Colon (tissue), 2 donors: ENCODE results near the gene LRRC8A.
"Not testable (repeated sequence)": the region's sequence is repeated elsewhere in the genome, so short reads cannot be mapped to it uniquely, and the experiment has no call there.

Experiments used
- FAIRE-seq: peaks from 2 replicates; lab custom pipeline; 2012; peaks lifted over from hg19 to GRCh38; lab: Jason Lieb, UNC
- donor health status: control.
- donor health status: control.

LRRC8A gene

DNA sequence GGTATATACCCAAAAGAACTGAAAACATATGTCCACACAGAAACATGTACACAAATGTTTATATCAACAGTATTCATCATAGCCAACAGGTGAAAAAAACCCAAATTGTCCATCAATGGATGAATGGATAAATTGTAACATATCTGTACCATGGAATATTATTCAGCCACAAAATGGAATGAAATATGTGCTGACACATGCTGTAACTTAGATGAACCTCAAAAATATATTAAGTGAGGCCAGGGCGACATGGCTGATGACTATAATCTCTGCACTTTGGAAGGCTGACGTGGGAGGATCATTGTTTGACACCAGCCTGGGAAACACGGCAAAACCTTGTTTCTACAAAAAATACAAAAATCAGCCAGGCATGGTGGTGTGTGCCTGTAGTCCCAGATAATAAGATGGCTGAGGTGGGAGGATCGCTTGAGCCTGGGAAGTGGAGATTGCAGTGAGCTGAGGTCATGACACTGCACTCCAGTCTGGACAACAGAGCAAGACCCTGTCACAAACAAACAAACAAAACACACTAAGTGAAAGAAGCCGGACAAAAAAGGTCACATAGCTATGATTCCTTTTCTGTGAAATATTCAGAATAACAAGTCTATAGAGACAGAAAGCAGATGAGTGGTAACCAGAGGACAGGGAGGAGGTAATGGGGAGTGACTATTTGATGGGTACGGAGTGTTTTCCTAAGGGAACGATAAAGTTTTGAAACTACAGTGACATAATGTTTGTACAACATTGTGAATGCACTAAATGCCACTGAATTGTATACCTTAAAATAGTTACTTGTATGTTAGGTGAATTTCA, 11.6 kb upstream of the LRRC8A start:
- FAIRE-seq, result no peak

DNA sequence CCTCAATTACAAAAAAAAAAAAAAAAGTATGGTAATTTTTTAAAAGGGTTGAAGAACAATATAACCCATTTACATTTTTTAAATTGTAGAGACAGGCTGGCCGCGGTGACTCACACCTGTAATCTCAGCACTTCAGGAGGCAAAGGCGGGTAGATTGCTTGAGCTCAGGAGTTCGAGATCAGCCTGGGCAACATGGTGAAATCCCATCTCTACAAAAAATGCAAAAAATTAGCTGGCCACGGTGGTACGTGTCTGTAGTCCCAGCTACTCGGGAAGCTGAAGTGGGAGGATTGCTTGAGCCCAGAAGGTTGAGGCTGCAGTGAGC, 11.0 kb upstream of the LRRC8A start:
- not testable (repeated sequence) for FAIRE-seq

DNA sequence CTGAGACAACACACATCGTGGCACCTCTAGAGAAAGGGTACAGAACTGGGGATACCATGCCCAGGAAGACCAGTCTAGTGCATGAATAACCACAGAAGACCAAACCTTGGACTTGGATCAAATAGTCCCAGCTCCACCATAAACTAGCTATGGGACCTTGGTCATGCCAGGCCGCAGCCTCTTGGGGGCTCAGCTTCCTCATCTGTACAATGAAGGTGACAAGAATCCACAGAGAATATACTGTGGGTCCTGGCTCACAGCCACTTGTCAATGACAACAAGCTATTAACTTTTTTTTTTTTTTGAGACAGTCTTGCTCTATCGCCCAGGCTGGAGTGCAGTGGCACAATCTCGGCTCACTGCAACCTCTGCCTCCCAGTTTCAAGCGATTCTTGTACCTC, 4.1 kb upstream of the LRRC8A start:
- FAIRE-seq, result no peak

DNA sequence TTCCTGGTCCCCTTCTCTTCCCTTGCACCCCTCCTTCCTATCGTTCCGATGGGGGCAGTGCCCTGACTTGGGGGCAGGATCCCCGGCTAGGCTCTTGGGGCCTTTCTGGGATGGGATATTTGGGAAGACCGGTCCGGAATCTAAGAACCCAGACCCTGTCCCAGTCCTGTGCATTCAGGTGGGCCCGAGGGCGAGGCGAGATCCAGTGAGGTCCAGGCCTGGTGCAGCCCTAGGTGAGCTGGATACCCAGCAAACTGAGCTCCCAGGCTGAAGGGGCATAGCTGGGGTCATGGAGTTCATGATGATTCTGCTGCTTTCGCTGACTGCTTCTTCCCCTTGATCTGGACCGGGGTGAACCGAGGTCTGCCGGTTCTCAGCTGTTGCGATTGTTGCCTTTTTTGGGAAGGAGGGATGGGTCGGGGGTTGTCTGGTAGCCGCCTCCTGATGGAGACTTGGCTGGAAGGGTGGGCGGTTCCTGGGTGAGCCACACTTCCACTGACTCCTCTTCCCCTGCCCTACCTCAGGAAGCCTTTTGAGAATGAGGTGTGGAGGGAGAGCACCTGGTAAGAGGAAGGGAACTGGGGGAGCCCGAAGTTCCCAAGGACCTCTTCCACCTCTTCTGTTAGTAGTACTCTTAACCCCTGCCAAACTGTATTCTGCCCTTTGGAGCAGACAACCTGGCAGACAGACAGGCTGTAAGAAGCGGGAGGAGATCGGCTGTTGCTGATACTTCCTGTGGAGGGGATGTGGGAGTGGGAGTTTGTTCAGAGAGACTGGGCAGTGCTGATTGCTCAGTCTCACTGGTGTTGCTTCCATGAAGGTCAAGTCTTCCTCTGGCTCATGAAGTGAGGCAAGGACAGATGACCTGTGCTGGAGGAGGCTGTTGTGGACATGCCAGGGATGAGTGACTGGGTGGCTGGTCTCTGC, 1.0 kb downstream of the LRRC8A start:
- FAIRE-seq, result no peak

DNA sequence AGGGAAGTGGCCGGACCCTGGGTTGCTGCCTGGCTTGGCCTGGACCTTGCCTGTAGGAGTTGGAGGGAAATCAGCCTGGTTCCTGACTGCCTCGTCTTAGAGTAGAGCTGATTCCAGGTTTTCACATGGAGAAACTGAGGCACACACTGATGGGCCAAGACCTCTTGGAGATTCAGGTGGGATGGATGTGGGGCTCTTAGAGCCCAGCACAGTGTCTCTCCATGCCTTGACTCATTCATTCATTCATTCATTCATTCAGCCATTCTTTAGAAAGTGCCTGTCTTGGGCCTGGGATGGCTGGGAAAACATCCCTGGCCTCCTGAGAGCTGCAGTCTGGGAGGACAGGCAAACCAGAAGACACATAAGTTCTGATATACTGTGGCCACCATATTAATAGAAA, 2.2 kb downstream of the LRRC8A start:
- FAIRE-seq, result no peak

DNA sequence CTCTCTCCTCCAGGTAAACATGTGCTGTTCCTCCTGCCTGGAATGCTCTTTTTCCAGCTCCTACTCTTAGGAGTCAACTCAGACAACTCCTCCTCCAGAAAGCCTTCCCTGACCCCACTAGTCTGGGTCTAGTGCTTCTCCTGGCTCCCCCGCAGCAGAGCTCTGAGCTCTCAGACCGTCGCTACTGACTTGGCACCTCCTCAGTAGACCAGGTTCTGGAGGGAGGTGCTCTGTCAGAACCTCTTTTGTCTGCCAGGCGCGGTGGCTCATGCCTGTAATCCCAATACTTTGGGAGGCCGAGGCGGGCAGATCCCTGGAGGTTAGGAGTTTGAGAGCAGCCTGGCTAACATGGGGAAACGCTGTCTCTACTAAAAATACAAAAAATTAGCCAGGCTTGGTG, 3.4 kb downstream of the LRRC8A start:
- no peak for FAIRE-seq

DNA sequence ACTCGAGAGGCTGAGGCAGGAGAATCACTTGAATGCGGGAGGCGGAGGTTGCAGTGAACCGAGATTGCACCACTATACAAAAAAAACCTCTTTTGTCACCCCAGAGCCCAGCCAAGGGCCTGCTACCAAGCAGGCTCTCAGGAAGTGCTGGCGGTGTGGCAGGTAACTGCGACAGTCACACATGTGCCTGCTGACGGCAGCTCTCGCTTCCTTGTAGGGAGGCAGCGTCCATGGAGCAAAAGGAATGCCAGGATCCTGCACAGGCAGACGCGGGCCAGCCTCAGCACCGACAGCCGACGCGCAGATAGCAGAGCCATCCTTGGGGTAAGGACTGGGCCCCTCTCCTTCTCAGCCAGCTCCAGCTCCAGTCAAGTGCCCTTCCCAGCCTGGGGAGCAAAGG, 3.9 kb downstream of the LRRC8A start:
- FAIRE-seq, result no peak

DNA sequence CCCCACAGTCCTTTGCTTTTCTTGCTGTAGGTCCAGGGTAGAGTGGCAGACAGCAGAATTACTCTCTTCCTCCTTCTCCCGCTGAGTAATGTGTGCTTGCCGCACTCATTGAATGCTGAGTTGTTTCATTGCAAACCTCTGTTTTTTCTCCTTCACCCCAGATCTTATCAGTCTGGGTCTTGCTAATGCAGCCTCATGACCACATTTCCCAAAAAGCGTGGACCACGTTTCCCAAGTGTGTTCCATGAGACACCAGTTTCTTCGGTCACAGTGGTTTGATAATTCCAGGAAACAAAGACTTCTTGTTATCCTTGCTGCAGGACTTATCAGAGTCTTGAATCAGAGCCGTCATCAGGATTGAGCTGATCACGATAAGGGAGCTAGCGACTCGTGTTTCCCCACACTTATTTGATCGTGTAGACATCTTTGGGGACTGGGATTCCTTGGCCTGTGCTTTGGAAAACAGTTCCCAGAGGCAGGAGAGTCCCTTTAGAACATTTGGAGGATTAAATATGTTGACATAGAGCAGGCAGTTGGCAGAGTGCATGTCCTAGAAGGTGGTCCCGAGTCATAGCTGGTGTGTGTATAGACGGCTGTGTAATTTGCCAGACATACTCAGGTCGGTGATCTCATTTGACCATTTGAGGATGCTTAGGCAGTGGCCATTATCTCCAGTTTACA, 4.4 kb downstream of the LRRC8A start:
- FAIRE-seq, result no peak

DNA sequence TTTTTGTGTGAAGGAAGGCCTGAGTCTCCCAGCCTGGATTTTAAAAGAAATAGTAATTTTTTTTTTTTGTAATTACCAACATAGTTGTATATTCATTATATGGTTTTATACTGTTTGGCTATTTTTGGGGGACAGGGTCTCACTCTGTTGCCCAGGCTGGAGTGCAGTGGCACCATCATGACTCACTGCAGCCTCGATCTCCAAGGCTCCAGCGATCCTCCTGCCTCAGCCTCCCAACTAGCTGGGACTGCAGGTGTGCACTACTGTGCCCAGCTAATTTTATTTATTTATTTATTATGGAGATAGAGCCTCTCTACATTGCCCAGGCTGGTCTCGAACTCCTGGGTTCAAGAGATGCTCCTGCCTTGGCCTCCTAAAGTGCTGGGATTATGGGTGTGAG, 5.1 kb downstream of the LRRC8A start:
- FAIRE-seq, result no peak

DNA sequence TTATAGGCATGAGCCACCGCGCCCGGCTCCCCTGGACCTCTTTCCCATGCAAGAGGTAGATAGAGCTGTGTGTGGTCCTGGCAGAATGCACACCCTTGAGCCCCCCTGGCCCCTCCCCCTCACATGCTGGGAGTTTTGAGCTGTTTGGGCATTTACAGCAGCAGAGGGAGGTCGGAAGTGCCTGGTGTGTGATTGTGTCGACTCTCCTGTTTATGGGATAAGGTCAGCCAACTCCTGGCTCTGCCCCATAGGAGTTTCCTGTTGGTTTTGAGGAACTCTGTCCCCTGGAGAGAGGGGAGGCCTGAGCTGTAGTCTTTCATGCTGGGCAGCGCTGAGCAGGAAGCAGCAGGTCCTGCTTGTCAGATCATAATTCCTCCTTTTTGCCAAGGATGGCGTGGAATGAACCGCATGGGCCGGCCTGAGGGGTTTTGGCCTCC, 6.0 kb downstream of the LRRC8A start:
- no peak for FAIRE-seq

DNA sequence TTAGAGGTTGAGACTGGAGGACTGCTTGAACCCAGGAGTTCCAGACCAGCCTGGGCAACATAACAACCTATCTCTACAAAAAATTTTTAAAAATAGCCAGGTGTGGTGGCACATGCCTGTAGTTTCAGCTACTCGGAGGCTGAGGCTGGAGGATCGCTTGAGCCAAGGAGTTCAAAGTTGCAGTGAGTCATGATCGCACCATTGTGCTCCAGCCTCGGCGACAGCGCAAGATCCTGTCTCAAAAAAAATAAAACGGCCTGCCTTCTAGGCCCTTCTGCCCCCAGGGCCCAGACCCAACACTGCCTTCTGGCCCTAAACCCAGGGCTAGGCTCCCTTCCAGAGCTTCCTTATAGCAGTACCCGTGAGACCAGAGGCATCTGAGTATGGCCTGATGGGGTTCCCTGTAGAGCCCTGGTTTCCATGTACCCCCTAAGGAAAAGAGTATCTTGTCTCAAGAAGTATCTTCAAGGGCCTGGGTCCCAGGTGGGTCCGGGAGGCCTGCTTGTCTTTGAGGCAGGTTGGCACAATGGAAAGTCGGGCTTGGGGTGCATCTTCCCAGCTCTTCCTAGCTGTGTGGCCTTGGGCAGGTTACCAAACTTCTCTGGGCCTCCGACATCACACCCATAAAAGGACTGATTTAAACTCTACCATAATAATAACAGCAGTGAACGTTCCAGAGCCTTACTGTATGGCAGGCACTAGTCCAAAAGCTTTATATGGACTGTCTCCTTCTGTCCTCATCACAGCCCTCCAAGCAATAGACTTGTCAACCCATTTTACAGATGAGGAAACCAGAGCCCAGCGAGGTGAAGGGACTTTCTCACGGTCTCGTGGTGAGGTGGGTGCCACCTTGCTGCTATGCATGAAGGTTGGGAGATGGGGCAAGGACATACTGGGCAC, 9.6 kb downstream of the LRRC8A start:
- no peak for FAIRE-seq

DNA sequence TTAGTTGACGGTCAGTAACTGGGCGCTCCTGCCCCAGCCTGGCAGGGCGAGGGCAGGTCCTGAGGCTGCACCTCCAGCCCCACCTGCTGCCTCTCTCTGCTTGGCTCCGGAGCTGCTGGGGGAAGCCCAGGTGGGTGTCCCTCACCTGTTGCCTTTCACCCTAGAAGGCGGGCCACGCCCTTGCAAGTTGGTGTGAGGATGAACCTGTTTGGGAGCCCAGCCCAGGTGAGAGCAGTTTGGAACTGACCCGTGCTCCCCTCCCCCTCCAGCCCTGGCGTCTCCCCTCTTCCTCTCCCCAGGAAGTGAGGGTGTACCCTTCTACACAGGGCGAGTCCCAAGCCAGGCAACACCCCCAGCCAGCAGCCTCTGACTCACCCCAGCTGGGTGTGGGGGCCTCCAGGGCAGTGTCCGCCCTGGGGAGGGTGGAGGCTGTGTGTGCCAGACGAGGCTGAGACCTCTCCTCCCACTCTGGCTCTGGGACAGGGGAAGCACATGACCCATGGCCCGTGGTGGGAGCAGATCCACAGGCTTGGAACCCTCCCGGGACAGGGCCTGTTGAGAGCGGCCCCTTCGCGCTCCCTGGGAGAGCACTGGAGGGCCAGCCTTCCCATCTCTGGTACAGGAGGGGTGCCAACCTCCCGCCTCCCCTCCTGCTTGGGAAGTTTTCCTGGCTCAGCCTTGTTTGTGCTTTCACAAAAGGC, 10.4 kb downstream of the LRRC8A start:
- FAIRE-seq, result no peak

DNA sequence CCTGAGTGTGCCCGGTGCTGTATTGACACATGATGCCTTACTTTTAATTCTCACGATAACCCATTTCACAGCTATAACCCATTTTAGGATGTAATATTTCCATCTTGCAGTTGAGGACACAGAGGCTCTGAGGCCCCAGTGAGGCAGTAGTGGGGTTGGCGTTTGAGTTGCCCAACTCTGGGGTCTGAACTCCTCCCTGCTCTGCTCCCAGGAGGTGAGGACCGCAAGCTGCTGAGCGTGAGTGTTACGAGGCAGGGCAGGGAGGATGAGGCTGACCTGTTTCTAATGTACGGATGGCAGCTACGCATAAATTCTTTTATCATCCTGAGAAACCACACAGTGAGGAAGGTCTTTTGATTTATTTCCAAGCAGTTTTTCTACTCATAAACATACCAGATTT, 11.4 kb downstream of the LRRC8A start:
- FAIRE-seq, result no peak

DNA sequence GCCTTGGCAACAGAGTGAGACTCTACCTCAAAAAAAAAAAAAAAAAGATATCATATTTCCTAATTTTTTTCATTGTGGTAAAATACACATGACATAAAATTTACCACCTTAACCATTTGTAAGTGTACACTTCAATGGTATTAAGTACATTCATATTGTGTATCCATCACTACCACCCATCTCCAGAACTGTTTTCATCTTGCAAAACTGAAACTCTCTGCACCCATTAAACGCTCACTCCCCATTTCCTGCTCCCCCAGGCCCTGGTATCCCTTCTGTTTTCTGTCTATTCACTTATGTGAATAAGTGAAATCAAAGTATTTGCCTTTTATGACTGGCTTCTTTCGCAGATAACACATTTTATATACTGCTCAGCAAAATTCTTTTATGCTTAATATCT, 12.8 kb downstream of the LRRC8A start:
- no peak for FAIRE-seq

DNA sequence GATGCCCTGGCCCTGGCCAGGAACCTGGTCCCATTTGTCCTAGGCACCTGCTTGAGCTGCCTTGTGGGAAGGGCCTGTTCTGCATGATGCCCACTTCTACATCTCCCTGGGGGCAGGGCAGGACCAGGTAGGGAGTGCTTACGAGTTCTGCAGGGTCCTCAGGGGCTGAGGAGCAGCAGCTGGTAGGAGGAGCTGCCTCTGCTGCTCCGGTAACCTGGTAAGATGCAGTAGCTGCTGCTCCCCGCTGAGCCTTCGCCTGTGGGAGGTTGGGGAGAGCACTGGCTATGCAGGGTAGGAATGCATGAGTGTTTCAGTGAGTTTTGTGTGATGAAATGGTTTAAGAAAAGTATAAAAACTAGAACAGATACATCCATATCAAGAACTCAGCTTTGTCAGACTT, 13.6 kb downstream of the LRRC8A start:
- FAIRE-seq, result no peak

DNA sequence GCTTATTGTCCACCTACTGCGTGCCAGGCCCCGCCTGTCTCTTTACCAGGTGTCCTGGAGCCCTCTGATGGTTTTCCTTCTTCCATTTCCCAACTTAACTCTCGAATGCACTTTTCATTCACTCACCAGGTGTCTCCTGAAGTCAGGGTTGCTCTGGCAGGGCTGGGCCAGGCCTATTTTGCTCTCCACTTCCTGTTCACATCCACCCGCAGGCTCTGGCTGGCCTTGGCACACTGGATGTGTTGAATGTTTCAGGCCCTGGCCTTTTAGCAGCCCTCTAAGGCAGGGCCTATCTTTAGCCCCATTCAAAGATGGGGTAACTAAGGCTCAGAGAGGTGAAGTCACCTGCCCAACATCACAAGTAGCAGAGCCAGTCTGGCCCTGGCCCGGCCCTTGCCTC, 16.4 kb downstream of the LRRC8A start:
- FAIRE-seq, result no peak

DNA sequence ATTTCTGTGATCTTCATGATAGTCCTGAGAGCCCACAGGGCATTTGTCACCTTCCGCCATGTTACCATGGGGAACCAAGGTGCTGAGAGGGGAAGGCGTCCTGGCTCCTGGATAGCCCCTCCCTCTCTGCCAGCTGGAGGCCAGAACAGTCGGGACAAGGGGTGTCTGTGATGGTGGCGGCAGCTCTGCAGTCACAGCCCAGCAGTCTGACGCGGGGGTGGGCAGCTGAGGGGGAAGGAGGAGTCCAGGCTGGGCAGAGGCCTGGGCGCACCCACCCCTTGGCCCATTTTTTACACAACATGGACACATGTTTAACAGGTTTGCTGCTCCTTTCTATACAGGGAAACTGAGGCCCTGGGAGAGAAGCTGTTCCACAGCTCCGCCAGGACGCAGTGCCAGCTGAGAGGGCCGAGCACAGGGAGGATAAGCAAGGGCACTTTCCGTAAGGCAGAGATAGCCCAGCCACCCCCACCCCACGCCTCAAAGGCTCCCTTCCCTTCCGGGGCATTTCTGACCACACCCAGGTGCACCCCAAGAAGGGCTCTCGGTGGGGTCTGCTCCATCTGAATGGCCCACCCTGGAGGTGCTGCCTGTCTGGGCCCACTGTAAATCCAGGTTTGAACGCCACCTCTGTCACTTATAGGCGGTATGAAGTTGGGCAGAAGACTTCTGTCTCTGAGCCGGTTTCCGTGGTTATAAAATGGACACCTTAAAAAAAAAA, 17.1 kb downstream of the LRRC8A start:
- no peak for FAIRE-seq

DNA sequence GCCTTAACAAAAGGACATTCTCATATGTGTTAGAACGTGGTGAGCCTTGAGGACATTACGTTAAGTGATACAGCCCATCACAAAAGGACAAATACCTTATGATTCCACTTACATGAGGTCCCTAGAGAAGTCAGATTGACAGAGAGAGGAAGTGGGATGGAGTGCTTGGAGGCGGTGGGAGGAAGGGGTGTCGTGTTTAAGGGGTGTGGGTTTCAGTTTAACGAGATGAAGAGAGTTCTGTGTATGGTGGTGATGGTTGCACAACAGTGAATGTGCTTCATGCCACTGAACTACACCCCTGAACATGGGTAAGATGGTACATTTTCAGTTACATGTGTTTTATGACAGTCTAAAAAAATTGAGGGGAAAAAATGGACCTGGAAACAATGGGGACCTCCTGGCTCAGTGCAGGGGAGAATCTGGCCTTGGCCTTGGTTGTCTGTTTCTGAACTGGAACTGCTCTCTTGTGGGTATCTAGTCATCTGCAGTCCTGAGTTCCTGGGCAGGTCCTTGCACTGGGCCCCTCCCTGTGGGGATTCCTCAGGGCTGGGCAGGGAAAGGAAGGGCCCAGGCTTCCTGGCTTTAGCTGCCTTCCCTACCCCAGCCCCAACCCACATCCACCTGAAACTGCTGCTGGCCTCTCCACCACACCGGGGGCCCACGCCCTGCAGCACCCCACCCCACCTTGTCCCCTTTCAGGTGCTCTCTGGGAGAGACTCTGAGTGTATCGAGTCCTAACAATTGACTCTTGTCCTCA, 17.8 kb downstream of the LRRC8A start:
- FAIRE-seq, result no peak

DNA sequence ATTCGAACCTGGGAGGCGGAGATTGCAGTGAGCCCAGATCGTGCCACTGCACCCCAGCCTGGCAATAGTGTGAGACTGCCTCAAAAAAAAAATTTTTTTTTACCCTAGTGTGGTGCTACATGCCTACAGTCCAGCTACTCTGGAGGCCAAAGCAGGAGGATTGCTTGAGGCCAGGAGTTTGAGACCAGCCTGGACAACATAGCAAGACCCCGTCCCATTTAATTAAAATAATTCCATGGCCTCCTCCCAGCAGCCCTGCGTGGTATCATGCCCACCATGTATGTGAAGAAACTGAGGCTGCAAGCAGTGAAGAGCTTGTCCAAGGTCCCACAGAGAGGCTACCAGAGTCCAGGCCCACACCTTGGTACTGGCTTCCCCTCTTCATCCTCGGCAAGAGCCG, 19.4 kb downstream of the LRRC8A start:
- no peak for FAIRE-seq

DNA sequence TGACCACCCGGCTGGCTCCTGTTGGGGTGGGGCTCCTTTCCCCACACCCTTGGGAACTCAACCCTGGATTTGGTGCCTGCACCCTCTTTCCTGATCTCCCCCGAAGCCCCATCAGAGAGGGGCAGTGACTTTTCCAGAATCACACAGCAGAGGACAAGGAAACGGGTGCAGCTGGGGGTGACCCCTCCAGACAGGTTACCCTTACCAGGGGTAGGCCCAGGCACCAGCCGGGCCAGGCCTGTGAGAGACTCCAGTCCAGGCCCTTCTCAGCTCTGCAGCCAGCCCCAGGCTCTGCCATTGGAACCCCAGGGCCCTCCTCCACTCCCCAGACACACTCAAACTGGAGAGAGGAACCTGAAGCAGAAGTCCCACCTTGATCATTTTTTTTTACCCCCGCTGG, 19.9 kb downstream of the LRRC8A start:
- FAIRE-seq, result no peak
